Measurements from ENCODE around the gene NAV2. TPM values are rescaled to one million over a fixed set of nuclear protein-coding genes. Genes with fewer than 3 reads are reported as not detected.

Gene NAV2
- total RNA-seq, 1 experiment from 2014 or later, result 32.3 TPM

- peak; percentile 67 for DNase-seq (ENCODE audit: low read depth)
These were observed 151.8 kb downstream of the NAV2 start for GRCh38 chr11:19864141-19865140.

GRCh38 chr11:19866037-19866436, 153.4 kb downstream of the NAV2 start:
- no peak for DNase-seq (ENCODE audit: low read depth)

GRCh38 chr11:19866521-19866920, 153.9 kb downstream of the NAV2 start:
- DNase-seq (ENCODE audit: low read depth), result no peak

GRCh38 chr11:19867064-19867463, 154.4 kb downstream of the NAV2 start:
- no peak for DNase-seq (ENCODE audit: low read depth)

GRCh38 chr11:19868281-19868821, 155.7 kb downstream of the NAV2 start:
- peak; percentile 99 for DNase-seq (ENCODE audit: low read depth)

GRCh38 chr11:19868871-19869270, 156.2 kb downstream of the NAV2 start:
- DNase-seq (ENCODE audit: low read depth), result peak; percentile 94

GRCh38 chr11:19869466-19869865, 156.8 kb downstream of the NAV2 start:
- DNase-seq (ENCODE audit: low read depth), result no peak

- DNase-seq (ENCODE audit: low read depth), result peak; percentile 17
These were observed 157.4 kb downstream of the NAV2 start for GRCh38 chr11:19869946-19870589.

- no peak for DNase-seq (ENCODE audit: low read depth)
These were observed 158.9 kb downstream of the NAV2 start for GRCh38 chr11:19871531-19871930.

- no peak for DNase-seq (ENCODE audit: low read depth)
These were observed 160.0 kb downstream of the NAV2 start for GRCh38 chr11:19872512-19873145.

GRCh38 chr11:19873730-19874129, 161.1 kb downstream of the NAV2 start:
- DNase-seq (ENCODE audit: low read depth), result no peak

GRCh38 chr11:19874266-19874665, 161.6 kb downstream of the NAV2 start:
- no peak for DNase-seq (ENCODE audit: low read depth)

GRCh38 chr11:19876750-19877149, 164.1 kb downstream of the NAV2 start:
- DNase-seq (ENCODE audit: low read depth), result no peak

GRCh38 chr11:19878520-19878919, 165.9 kb downstream of the NAV2 start:
- DNase-seq (ENCODE audit: low read depth), result no peak

- DNase-seq (ENCODE audit: low read depth), result no peak
These were observed 166.9 kb downstream of the NAV2 start for GRCh38 chr11:19879307-19880087.

GRCh38 chr11:19880088-19880345, 167.4 kb downstream of the NAV2 start:
- no peak for DNase-seq (ENCODE audit: low read depth)

- DNase-seq (ENCODE audit: low read depth), result no peak
These were observed 168.5 kb downstream of the NAV2 start for GRCh38 chr11:19881177-19881576.

- DNase-seq (ENCODE audit: low read depth), result no peak
These were observed 169.7 kb downstream of the NAV2 start for GRCh38 chr11:19882356-19882755.

GRCh38 chr11:19886498-19886897, 173.9 kb downstream of the NAV2 start:
- no peak for DNase-seq (ENCODE audit: low read depth)

- DNase-seq (ENCODE audit: low read depth), result no peak
These were observed 175.2 kb downstream of the NAV2 start for GRCh38 chr11:19887842-19888241.

- DNase-seq (ENCODE audit: low read depth), result peak; percentile 61
These were observed 176.9 kb downstream of the NAV2 start for GRCh38 chr11:19889531-19889930.

All from LHCN-M2 (cell line).